HG03066 (cell line): ENCODE measurements around the gene LTBP2.

Experiments
- ATAC-seq: cut with Tn5 transposase; IDR thresholded peaks from one replicate; pipeline ENCODE4 v1.9.1; 2021; ENCODE audit warnings: low read depth; ENCODE audit not compliant: unreplicated experiment

Gene LTBP2

GRCh38 chr14:74594029-74594428 lies 18.0 kb downstream of the LTBP2 start:
- ATAC-seq, result no peak

- ATAC-seq, result no peak
Measured at GRCh38 chr14:74593241-74593953, 18.6 kb downstream of the LTBP2 start.

DNA sequence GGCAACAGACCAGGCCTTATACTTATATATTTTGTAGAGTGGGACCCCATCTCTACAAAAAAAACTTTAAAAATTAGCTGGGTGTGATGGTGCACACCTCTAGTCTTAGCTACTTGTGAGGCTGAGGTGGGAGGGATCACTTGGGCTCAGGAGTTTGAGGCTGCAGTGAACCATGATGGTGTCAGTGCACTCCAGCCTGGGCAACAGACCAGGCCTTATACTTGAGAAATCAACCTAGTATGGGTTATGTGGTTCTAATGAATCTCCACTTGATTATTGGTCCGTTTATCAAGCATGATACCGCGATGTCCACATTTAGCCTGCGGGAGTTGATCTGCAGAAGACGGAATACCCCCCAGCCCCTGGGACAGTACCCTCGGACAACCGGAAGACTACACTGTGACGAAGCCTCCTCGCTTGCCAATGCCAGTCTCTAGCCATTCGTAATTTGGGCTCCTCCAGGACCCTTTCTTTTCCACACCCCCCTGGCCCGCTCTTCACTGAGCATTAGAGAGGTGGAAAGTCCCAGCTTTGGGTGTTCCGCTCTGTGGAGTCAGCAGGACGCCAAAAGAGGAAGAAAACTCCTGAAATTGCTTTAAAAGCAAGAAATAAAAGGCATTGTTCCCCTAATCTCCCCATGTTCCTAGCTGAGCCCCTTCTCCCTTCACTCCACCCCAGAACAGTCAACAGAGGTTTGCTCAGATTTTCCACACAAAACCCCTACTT lies 19.4 kb downstream of the LTBP2 start:
- no peak for ATAC-seq

DNA sequence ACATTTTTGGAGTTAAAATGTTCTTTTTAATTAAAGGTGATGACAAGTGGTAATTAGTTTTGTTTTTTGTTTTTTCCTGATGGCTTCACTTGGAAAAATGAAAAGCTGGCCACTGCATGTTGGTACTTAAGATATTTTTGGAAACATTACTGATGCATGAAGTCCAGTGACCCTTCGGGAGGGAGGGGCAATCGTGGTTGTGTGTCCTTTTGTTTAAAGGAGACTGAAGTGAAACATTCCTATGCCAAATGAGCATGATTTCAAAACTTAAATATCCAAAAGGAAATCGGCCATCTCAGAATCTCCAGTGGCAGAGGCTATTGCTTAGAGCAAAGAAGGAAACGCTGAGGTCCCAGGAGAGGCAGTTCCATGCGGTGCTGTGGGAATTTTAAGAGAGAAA lies 20.1 kb downstream of the LTBP2 start:
- no peak for ATAC-seq

DNA sequence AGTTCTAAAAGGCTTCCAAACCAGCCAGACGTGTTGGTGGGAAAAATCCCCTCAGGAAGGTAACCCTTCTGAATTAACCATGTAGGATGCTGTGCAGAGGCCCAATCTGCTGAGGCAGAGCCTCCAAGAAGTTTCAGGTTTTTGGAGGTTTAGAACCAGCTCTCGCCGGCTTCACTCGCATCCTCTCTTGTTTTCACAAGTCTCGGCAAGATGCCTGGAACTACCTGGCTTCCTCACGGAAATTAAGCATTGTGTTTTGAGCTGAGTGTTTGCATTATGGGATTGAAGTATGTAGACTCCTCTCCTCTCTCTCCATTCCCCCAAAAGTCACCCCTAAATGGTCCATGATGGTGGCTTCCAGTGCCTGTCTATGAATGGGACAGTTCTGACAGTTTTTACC lies 20.6 kb downstream of the LTBP2 start:
- ATAC-seq, result no peak

- ATAC-seq, result no peak
Measured at GRCh38 chr14:74589291-74589879, 22.7 kb downstream of the LTBP2 start.

- ATAC-seq, result no peak
Measured at GRCh38 chr14:74587363-74587707, 24.7 kb downstream of the LTBP2 start.

- no peak for ATAC-seq
Measured at GRCh38 chr14:74586681-74587362, 25.2 kb downstream of the LTBP2 start.

- no peak for ATAC-seq
Measured at GRCh38 chr14:74585406-74586335, 26.4 kb downstream of the LTBP2 start.

- ATAC-seq, result no peak
Measured at GRCh38 chr14:74584951-74585350, 27.1 kb downstream of the LTBP2 start.

- no peak for ATAC-seq
Measured at GRCh38 chr14:74583689-74584434, 28.2 kb downstream of the LTBP2 start.

- no peak for ATAC-seq
Measured at GRCh38 chr14:74582910-74583581, 29.0 kb downstream of the LTBP2 start.

GRCh38 chr14:74580275-74580672 lies 31.8 kb downstream of the LTBP2 start:
- ATAC-seq, result no peak

DNA sequence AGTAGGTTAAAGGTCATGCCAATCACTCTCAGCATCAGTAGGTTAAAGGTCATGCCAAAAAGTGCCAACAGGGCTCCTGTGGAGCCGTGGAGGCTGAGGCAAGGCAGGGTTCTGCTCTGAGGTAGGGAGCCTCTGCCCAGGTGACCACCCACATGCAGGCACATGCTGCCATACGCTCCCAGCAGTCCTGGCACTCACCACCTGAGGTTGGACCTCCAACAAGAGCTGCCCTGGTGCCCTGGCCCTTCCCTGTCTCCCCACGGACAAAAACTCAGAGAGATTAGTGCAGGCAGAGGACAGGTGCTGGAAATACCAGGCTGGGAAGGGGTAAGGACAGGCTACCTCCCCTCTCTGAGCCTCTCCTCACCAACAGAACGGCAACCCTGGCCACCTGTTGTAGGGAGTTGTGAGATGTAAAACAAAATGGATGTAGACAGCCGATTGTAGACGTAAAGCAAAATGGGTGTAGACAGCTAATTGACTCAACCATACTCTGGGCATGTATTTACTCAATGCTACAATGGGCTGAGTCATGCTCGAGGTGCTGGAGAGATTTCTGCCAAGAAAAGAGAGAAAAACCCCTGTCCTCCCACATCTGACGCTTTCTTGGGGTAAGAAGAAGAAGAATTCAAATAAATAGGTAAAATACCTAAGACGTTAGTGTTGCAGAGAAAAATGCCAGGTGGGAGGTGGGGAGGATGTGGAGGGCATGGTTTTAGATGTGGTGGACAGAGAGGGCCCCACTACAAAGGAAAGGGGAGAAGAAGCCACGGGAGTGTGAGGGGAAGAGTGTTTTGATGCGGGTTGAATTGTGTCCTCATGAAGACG lies 32.4 kb downstream of the LTBP2 start:
- ATAC-seq, result no peak

DNA sequence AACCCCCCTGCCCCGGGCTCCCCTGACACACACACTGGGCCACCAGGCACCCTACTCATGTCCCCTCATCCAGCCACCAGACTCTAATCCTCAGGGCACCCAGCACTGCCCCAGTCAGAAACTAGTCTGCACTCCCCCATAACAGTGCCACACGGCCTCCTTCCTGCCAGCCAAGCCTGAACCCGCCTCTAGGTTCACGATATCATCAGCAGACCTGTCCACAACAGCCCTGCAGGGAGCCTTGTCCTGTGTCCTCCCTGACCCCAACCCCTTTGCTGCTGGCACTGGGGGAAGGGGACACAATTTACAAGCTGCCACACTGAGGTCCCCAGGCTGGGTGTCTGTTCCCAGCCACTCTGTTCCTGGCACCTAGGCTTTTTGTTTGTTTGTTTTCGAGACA lies 33.6 kb downstream of the LTBP2 start:
- no peak for ATAC-seq

DNA sequence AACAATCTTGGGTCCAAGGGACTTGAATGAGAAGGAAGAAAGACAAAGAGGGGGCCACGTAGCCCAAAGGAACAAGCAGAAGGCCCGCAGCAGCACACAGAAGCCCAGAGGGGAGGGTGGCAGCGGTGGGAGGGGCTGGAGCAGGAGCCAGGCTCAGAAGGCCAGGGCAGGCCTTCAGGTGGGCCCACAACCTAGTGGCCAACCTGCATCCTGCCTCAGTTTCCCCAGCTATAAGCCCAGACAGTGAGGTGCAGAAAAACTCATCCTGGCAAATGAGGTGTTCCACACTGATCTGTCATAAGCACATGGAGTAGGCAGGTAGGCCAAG lies 34.1 kb downstream of the LTBP2 start:
- no peak for ATAC-seq

DNA sequence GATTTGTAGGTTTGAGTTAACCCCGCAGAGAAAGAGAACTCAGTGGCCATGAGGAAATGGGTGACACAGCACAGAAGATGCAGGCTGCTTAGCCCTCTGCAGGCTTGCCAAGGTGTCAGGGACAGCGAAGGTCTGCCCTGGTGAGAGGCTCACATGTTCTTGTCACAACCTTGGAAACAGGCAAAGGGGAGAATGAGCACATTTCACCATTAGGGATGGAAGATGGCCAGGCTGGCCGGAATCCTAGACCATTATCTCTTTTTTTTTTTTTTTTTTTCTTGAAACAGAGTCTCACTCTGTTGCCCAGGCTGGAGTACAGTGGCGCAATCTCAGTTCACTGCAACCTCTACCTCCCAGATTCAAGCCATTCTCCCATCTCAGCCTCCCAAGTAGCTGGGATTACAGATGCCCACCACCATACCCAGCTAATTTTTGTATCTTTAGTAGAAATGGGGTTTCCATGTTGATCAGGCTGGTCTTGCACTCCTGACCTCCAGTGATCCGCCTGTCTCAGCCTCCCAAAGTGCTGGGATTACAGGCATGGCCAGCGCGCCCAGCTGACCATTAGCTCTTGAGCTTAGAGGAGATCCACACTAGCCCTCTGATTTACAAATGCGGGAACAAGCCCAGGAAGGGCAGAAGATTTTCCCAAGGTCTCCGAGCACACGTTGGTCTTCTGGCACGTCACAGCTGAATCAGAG lies 34.6 kb downstream of the LTBP2 start:
- ATAC-seq, result no peak

DNA sequence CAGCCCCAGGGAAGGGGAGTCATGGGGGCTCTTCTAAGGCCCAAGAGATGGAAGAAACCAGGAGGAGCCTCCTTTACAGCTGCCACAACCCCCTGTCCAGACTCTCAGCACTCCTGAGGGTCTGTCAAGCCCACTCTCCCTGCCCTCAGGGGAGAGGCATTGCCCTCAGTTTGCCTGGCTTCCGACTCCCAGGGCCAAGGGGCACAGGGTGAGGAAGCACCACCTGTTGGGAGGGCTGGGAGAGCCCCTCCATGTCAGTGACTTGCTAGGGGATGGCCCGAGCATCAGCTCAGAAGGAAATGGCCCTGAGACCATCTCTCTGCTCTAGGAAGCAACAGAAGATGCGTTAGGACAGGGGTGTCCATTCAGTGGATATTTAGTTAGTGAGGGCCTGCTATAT lies 36.1 kb downstream of the LTBP2 start:
- ATAC-seq, result no peak
